Activated CD4-positive, alpha-beta T cell treated with anti-CD3 and anti-CD28 coated beads, Interleukin-2, amount 50 U/mL, for 1 hour (primary cell): ENCODE results near the gene EFCAB6.

ENCODE experiments used
- DNase-seq: peaks from one replicate; pipeline ENCODE4 v3.0.0-alpha.2; 2020

Gene EFCAB6

DNA sequence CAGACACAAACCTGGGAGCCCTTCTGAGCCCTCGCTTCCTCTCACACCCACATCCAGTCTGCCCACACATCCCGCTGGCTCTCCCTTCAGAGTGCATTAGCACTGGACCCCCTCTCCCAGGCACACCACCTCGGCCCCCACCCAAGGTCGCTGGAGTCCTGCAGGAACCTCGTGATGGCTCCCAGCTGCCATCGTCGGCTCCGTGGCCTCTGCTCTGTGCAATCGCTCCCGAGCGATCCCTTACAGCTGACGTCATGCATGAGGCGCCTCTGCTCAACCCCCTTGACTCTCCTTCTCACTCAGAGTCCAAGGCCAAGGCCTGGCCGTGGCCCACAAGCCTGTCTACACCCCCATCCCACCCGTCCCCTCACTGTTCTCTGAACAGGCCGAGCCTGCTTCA is 183.9 kb downstream of the EFCAB6 start:
- DNase-seq = no peak

DNA sequence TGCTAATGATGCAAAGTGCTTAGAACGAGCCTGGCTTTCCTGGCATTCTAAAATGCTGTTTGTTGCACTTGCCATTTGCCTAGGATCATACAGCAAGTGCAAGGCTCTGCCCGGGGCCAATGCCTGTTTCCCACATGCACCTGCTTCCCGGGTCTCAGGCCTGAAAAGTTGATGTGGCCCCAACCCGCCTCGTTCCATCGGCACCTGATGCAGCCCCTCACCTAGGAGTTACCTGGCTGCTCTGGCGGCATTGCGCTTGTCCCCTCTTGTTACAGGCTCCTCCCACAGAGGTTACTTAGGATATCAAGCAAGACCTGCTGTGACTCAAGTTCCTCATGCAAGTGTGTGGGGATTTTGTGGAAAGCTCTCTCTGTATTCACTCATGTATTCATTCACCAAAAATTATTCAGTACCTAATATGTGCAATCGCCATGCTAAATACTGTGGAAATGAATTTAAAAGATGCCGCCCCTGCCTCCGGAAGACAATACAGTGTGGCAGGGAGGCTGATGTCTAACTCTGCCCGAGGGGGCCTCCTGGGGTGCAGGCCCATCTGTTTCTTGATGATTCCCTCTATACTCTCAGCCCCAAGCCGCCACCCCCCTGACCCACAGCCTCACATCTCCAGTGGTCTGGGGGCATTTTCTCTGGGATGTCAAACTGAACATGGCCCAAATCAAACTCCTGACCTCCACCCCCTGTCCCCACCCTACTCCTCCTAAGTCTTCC is 184.5 kb downstream of the EFCAB6 start:
- DNase-seq = no peak

DNA sequence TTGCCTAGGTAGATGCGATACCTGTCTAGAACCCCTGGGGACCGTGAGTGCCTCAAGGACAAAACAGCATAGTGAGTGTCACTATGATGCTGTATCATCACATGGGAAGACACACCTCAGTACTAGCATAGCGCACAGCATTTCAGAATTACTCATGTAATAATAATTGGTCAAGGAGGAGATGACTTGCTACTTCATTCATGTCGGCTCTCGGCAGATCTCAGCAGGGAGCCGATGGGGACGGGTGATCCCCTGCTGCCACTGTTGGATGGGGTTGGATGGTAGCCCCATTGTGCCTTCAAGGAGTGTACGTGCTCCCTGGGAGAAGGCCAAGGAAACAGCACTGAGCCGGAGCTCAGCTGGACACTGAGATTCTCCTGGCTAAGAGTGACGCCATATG is 186.9 kb downstream of the EFCAB6 start:
- DNase-seq = no peak

DNA sequence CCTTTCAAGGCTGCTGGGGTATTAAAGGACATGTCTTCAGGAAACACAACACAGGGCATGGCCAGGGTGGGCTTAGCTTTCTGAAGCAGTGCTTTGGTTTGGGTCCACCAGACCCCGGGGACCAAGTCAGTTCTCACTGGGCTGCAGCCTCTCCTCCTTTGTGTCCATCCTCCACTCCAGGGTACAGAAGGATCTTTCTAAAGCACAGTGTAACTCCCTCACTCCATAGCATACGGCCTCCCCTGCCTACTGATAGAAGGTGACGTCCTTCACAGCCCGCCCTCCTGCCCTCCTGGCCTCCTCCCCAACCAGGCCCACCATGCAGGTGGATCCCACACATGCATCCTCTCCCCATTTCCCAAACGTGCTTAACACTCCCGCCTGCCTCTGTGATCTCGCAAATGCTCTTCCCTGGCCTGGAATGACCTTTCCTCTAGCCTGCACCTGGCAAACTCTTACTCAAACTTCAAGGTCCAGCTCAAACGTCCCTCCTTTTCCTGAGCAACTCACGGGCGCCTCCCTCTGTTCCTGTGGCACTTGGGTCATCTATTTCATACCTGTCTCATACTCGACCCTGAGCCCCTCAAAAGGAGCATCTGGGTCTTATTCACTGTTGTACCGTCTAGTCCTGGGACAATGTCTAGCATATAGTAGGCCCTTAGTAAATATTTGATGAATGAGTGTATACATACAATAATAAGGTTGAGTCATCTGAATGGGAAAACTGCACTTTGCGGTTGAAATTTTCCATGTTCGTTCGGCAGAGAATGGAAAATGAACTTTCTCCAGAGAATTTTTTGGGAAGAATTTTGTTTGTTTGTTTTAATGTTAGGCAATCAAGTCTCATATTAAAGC is 187.7 kb downstream of the EFCAB6 start:
- DNase-seq = no peak

DNA sequence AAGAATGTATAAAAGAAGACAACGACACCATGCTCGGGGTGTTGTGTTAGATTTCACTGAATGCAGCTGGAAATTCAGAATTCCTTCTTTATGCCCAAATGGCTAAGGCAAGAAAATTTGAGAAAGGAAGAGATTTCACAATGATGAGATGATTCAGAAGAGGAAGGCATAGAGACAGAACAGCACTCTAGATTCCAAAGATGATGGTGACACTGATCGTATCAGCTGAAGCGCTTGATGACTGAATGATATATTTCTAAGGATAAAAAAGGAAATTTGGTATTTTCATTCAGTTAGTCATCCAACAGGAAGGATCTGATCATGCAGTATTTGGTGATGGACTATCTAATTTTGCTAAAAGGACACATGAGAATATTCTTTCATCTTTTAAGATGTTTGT is 189.2 kb downstream of the EFCAB6 start:
- no peak for DNase-seq

GRCh38 chr22:43620197-43620596 is 191.9 kb downstream of the EFCAB6 start:
- no peak for DNase-seq

GRCh38 chr22:43618517-43618916 is 193.6 kb downstream of the EFCAB6 start:
- DNase-seq = no peak

GRCh38 chr22:43616645-43617044 is 195.5 kb downstream of the EFCAB6 start:
- DNase-seq = no peak

DNA sequence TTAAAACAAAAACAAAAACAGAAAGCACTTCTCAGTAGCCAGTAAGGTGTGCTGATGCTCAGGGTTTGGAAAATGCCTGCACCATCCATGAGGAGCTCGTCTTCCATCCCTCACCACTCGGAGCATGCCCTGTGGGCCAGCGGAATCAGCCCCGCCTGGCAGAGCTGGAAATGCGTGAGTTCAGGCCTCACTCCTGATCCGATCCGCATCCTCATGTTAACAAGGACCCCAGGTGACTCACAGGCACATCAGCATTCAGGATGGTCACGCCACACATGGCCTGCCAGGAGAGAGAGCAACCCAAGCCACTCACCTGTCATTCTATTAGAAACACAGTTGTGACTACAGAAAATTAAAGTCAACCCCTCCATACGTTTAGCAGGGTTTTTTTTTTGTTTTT is 211.8 kb downstream of the EFCAB6 start:
- no peak for DNase-seq

GRCh38 chr22:43592476-43592875 is 219.6 kb downstream of the EFCAB6 start:
- DNase-seq = no peak

GRCh38 chr22:43591380-43591779 is 220.7 kb downstream of the EFCAB6 start:
- no peak for DNase-seq

DNA sequence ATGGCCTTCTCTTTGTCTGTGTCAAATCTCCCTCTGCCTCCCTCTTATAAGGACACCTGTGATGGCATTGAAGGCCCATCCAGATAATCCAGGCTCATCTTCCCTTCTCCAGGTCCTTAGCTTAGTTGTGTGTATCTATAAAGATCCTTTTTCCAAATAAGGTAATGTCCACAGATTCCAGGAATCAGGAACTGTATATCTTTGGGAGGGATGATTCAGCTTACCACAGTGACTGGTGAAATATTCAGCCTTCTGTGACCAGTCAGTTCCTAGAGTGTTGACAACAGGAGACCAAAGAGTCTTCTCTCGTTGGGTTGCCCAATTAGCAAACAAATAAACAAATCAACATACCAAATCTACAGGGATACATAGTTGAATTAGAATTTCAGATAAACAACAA is 224.5 kb downstream of the EFCAB6 start:
- no peak for DNase-seq

GRCh38 chr22:43583501-43583900 is 228.6 kb downstream of the EFCAB6 start:
- DNase-seq = no peak

DNA sequence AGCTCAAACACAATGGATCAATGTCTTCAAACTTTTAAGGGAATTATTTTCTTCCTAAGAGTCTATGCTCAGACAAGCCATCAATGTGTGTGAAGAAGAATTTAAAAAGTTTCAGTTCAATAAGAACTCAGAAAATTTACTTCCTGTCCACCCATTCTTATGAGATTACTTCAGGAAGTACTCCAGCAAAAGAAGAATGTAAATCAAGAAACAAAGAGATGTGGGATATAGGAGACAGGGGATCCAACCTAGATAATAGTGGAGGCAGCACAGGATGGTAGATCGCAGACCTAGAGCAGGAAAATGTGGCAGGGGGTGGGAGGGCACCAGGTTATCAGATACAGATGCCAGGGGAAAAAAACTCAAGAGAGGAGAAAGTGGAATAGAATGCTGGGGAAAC is 229.7 kb downstream of the EFCAB6 start:
- no peak for DNase-seq

DNA sequence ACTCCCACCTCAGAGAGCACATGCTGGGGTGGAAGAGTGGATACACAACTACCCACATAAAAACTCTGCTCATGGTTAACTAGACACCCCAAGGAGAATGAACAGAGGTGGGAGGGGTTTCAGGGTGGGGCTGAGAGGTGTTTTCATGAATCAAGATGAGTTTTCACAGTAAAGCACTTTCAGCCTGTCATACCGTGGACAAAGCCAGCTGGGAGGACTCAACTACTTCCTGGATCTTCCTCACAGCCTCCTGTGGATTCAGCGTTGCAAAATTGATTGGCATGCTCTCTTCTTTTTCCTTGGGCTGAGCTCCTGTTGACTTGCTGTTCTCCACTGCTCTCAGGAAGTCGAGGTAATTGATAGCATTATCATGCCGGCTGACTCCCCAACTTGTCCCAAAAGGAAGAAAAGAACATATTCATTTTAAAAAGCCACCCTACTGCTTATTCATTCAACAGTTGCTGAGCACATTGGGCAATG is 231.8 kb downstream of the EFCAB6 start:
- DNase-seq = no peak

GRCh38 chr22:43574738-43575137 is 237.4 kb downstream of the EFCAB6 start:
- DNase-seq = no peak

DNA sequence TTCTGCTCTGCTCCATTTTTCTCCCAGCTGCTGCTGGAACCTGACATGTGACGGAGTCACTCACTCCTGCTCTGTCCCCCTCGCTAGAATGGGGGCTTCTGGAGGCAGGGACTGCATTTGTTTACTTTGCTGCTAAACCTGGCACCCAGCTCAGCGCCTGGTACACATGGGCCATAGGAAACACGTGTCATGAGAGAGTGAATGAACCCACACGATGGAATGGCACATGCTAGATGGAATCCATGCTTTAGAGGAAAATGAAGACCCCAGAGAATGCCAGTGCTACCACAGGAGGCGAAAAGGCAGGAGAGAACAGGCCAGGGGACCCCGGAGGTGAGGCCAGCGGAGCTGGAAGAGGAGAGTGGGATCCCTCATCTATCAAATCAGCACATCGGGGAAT is 239.4 kb downstream of the EFCAB6 start:
- no peak for DNase-seq

DNA sequence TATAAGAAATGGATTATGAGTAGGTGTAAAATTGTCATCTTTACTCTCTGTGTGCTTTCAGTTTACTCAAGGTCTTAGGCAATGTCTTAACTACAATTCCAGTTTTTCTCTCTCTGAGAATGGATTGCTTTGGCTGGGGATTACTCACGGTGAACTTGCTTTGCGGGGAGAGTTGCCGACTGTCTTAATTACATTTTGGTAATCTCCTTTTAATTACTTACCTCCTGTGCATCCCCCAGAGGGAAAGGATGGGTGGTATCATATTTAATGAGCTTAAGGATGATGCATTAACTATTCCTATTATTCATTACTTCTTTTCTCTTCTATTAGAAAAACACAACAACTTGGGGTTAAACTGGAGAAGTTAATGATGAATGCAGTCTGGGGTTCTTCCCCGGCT is 240.9 kb downstream of the EFCAB6 start:
- DNase-seq = no peak

- no peak for DNase-seq
Measured at GRCh38 chr22:43570531-43571165, 241.5 kb downstream of the EFCAB6 start.

- DNase-seq = no peak
Measured at GRCh38 chr22:43569111-43569510, 243.0 kb downstream of the EFCAB6 start.

- DNase-seq = no peak
Measured at GRCh38 chr22:43567691-43568324, 244.3 kb downstream of the EFCAB6 start.

DNA sequence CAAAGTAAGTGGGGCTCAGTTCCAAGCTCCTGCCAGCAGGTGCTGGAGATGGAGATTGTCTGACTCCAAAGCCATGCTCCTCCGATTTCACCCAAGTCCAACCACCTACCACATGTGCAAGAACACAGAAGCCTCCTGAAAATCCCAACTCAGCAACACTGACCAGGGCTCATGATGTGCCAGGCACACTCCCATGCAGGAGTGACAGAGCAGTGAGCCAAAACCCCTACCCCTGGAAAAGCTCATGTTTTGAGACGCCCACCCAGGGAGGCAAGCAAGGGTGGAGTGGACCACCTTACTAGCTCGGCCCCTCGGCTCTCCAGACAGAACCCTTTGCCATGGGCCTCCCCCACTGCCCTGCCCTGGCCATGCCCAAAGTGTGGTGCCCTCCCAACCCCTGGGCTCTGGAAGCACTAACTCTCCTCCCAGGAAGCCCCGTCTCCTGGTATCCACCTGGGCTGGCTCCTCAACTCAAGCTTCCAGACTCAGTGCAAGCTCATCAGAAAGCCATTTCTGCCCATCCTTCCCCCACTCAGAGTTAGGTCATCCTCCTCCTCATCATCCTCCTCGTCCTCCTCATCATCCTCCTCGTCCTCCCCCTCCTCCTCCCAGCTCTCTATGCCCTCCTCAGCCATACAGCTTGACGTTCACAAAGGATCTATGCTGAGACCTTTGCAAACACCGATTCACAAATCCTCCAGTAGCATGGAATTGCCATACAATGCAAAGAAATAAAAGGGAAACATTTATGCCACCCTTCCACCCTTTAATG is 245.4 kb downstream of the EFCAB6 start:
- no peak for DNase-seq
